CD4-positive, alpha-beta T cell (primary cell): ENCODE data around the gene LCNL1. TPM values are rescaled to one million over a fixed set of nuclear protein-coding genes. Genes with fewer than 3 reads are reported as not detected.

Experiments
- ATAC-seq: fragments of 200-7000 bp; cut with Tn5 transposase; one replicate; pipeline ENCODE4 v1.10.0; 2022; ENCODE audit warnings: mild to moderate bottlenecking; ENCODE audit not compliant: poor library complexity
- CTCF ChIA-PET: fragments of 350-600 bp; sonication (Branson Sonifier 250); formaldehyde crosslinking; loops from one replicate; lab custom pipeline; 2021; ENCODE audit warnings: antibody characterized with exemption, inconsistent platforms; lab: Charles Lee
- POLR2A ChIA-PET: fragments of 350-600 bp; sonication (Branson Sonifier 250); formaldehyde crosslinking; loops from one replicate; lab custom pipeline; 2021; ENCODE audit warnings: antibody characterized with exemption, inconsistent platforms; lab: Charles Lee
- DNase-seq, 14 experiments: peaks; one replicate each; pipeline ENCODE4 v3.0.0-alpha.2; 2013 to 2020; ENCODE audit warnings: mixed read lengths in 2 of 14
- H3K27ac ChIP-seq, 2 donors: one replicate each; pipeline versions ENCODE4 v1.5.1 to v1.7.0; 2013; ENCODE audit warnings: low read length in 2 of 2, low read depth in 1 of 2, mild to moderate bottlenecking in 1 of 2
- H3K27me3 ChIP-seq, 2 experiments: 1 replicate in 1 of 2; 2 replicates in 1 of 2; pipeline versions ENCODE4 v1.6.1 to v1.7.0; 2013; ENCODE audit warnings: low read length in 2 of 2, control low read depth in 1 of 2, mild to moderate bottlenecking in 1 of 2, moderate library complexity in 1 of 2; ENCODE audit not compliant: insufficient read depth in 2 of 2, control insufficient read depth in 1 of 2
- H3K36me3 ChIP-seq: one replicate; pipeline ENCODE4 v1.6.1; 2013; ENCODE audit warnings: low read length, control low read depth; ENCODE audit not compliant: insufficient read depth
- H3K4me1 ChIP-seq: one replicate; pipeline ENCODE4 v1.6.1; 2013; ENCODE audit warnings: low read length, control low read depth; ENCODE audit not compliant: insufficient read depth
- H3K4me3 ChIP-seq: one replicate; pipeline ENCODE4 v1.5.1; 2013; ENCODE audit warnings: mild to moderate bottlenecking, low read length, moderate library complexity
- H3K9me3 ChIP-seq, 2 experiments: 1 replicate in 1 of 2; 2 replicates in 1 of 2; pipeline versions ENCODE4 v1.6.1 to v1.7.0; 2013; ENCODE audit warnings: low read length in 2 of 2, mild to moderate bottlenecking in 2 of 2, control low read depth in 1 of 2, moderate library complexity in 1 of 2; ENCODE audit not compliant: control insufficient read depth in 1 of 2, insufficient read depth in 1 of 2
- H3K27ac Mint-ChIP-seq: one replicate; pipeline ENCODE4 v1.8.0; 2020; ENCODE audit warnings: mixed read lengths
- H3K27me3 Mint-ChIP-seq: one replicate; pipeline ENCODE4 v1.8.0; 2021; ENCODE audit warnings: mixed read lengths
- H3K36me3 Mint-ChIP-seq: one replicate; pipeline ENCODE4 v1.8.0; 2021; ENCODE audit warnings: low read depth, mixed read lengths
- H3K4me1 Mint-ChIP-seq: one replicate; pipeline ENCODE4 v1.8.0; 2021; ENCODE audit warnings: low read depth, mixed read lengths
- H3K4me3 Mint-ChIP-seq: one replicate; pipeline ENCODE4 v1.8.0; 2020; ENCODE audit warnings: mild to moderate bottlenecking, mixed read lengths
- H3K9me3 Mint-ChIP-seq: one replicate; pipeline ENCODE4 v1.8.0; 2020; ENCODE audit warnings: mixed read lengths
- intact Hi-C, 2 experiments: fragments of 100-400 bp; cut with DNase I in 1 of 2; cut with micrococcal nuclease in 1 of 2; formaldehyde crosslinking; loops; one replicate each; pipeline versions ENCODE4 v1.15.1 to v1.9.0; 2023 to 2025; cut with DNase I, micrococcal nuclease
- total RNA-seq, 174 experiments: library from RNA in 2 of 174; stranded (reverse) in 2 of 174; gene quantifications; one replicate each; pipeline ENCODE4 v1.2.3 and lab custom pipeline; 2021 to 2026
- TF ChIP-seq, protein P1 (sequence below): fragments of 200-600 bp; IDR thresholded peaks from one replicate; pipeline ENCODE4 v1.8.0; 2022; ENCODE audit warnings: antibody characterized with exemption, mild to moderate bottlenecking

The LCNL1 gene
- total RNA-seq, 2 experiments from 2014 or later: 0.93 to 1.0 TPM

DNA sequence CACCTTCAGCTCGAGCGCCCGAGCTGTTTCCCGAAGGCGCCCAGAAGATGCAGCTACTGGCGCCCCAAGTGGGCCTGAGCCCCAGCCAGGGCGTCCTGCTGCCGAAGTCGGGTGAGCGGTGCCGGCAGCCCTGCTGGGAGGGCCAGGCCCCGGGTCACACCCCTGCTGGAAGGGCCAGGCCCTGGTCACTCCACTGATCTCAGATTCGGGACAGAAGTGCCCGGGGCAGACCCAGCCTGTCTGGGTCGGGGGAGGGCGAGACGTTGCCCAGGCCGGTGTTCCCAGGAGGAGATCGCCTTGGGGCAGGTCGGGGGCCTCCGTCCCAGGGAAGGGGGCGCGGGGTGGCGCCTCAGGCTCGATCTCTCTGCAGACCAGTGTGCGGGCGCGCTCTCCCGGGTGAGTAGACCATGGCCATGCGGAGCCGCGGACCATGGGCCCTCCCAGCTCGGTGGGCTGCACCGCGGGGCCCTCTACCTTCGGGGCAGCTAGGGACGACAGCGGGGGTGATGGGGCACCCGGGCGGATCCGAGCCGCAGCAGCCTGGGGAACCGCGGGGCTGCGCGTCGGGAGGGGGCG, 2.3 kb downstream of the LCNL1 start:
- no peaks in the 10 kb centered on the region for H3K36me3 Mint-ChIP-seq
- peaks cover 38% of the 10 kb centered on the region for H3K27me3 Mint-ChIP-seq
- POLR2A ChIA-PET: interaction anchor here (1.5 kb wide), 1 partner anchor 25 kb away, joined by 3 read pairs; no protein-coding TSS in a partner anchor
- H3K4me1 ChIP-seq: peaks cover 15% of the 10 kb centered on the region
- intact Hi-C loops: no loop called here
- DNase-seq: no peak
- no peak overlapping the region for H3K27ac ChIP-seq
- H3K9me3 Mint-ChIP-seq: no peaks in the 10 kb centered on the region
- CTCF ChIA-PET: interaction anchor here (1.3 kb wide), 1 partner anchor 143 kb away, joined by 3 read pairs; the partner anchor contains the start of gene AJM1
- H3K9me3 ChIP-seq: peaks cover 0 to 11% of the 10 kb centered on the region in 2 experiments
- no peak overlapping the region for H3K27ac Mint-ChIP-seq
- peaks cover 20 to 33% of the 10 kb centered on the region in 2 experiments for H3K27me3 ChIP-seq
- peak; percentile 43 for ATAC-seq
- H3K4me1 Mint-ChIP-seq: peaks cover 5% of the 10 kb centered on the region
- TF ChIP-seq, protein P1, sequence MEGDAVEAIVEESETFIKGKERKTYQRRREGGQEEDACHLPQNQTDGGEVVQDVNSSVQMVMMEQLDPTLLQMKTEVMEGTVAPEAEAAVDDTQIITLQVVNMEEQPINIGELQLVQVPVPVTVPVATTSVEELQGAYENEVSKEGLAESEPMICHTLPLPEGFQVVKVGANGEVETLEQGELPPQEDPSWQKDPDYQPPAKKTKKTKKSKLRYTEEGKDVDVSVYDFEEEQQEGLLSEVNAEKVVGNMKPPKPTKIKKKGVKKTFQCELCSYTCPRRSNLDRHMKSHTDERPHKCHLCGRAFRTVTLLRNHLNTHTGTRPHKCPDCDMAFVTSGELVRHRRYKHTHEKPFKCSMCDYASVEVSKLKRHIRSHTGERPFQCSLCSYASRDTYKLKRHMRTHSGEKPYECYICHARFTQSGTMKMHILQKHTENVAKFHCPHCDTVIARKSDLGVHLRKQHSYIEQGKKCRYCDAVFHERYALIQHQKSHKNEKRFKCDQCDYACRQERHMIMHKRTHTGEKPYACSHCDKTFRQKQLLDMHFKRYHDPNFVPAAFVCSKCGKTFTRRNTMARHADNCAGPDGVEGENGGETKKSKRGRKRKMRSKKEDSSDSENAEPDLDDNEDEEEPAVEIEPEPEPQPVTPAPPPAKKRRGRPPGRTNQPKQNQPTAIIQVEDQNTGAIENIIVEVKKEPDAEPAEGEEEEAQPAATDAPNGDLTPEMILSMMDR: no peak
- H3K4me3 Mint-ChIP-seq: no peak overlapping the region
- no peaks in the 10 kb centered on the region for H3K36me3 ChIP-seq
- H3K4me3 ChIP-seq: no peak overlapping the region

DNA sequence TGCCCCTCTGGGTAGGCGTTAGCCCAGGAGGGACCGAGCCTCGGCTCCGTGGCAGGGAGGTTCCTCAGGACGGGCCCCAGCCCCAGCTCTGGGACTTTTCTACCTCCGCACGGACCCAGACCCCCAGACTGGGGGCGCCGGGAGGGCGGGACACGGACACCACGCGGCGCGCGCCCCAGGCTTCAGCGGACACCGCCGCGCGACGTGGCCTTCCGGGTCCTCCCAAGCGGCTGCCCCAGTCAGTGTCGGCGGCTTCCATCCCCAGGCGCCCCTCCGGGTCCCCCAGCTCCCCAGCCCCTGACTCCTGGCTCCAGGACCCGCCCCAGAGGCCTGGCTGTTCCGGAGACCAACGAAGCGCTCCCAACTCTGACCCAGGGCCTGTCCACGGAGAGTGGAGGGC, 3.1 kb downstream of the LCNL1 start:
- ChIA-PET POLR2A (interaction anchor here (1.5 kb wide), 1 partner anchor 25 kb away, joined by 3 read pairs; no protein-coding TSS in a partner anchor), CTCF (interaction anchor here (1.3 kb wide), 1 partner anchor 144 kb away, joined by 3 read pairs; the partner anchor contains the start of gene AJM1)
- ATAC-seq (no peak), DNase-seq (no peak)
- peaks cover 33% of the 10 kb centered on the region for H3K27me3 Mint-ChIP-seq
- no peak overlapping the region for H3K4me3 Mint-ChIP-seq
- Histone ChIP-seq H3K36me3 (no peaks in the 10 kb centered on the region), H3K4me1 (peaks cover 15% of the 10 kb centered on the region), H3K27ac (no peak overlapping the region), H3K4me3 (no peak overlapping the region), H3K9me3 (peaks cover 0 to 11% of the 10 kb centered on the region in 2 experiments), H3K27me3 (peaks cover 20 to 33% of the 10 kb centered on the region in 2 experiments)
- TF ChIP-seq, protein P1: no peak
- intact Hi-C loops: no loop called here
- H3K36me3 Mint-ChIP-seq: no peaks in the 10 kb centered on the region
- H3K27ac Mint-ChIP-seq: no peak overlapping the region
- H3K4me1 Mint-ChIP-seq: peaks cover 10% of the 10 kb centered on the region
- H3K9me3 Mint-ChIP-seq: no peaks in the 10 kb centered on the region

DNA sequence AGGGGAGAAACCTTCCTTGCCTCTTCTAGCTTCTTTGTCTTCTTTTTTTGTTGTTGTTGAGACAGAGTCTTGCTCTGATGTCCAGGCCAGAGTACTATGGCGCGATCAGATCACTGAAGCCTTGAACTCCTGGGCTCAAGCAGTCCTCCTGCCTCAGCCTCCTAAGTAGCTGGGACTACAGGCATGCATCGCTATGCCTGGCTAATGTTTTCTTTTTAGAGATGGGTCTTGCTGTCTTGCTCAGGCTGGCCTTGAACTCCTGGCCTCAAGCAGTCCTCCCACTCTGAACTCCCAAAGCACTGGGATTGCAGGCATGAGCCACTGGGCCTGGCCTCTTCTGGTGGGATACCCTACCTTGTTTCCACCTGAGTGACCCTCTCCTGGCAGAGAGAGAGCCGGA, 6.1 kb downstream of the LCNL1 start:
- no peak overlapping the region for H3K27ac Mint-ChIP-seq
- no peak overlapping the region for H3K4me3 Mint-ChIP-seq
- CTCF ChIA-PET: interaction anchor here (0.5 kb wide), 1 partner anchor 79 kb away, joined by 3 read pairs; no protein-coding TSS in a partner anchor
- TF ChIP-seq, protein P1: no peak
- H3K27me3 Mint-ChIP-seq: peaks cover 19% of the 10 kb centered on the region
- Histone ChIP-seq H3K36me3 (peaks cover 6% of the 10 kb centered on the region), H3K4me1 (peaks cover 39% of the 10 kb centered on the region), H3K4me3 (no peak overlapping the region), H3K27me3 (peaks cover 13 to 22% of the 10 kb centered on the region in 2 experiments), H3K9me3 (peaks cover 0 to 11% of the 10 kb centered on the region in 2 experiments), H3K27ac (no peak overlapping the region)
- intact Hi-C loops: no loop called here
- ATAC-seq (no peak), DNase-seq (no peak)
- H3K36me3 Mint-ChIP-seq: peaks cover 4% of the 10 kb centered on the region
- no peaks in the 10 kb centered on the region for H3K9me3 Mint-ChIP-seq
- H3K4me1 Mint-ChIP-seq: peaks cover 27% of the 10 kb centered on the region
- POLR2A ChIA-PET: no interaction called here
